ENCODE measurements around the gene TNN. TPM values are rescaled to one million over a fixed set of nuclear protein-coding genes. Genes with fewer than 3 reads are reported as not detected.

TNN gene
- total RNA-seq, 1 experiment from 2014 or later, result not detected

GRCh38 chr1:175192630-175193526 lies 125.2 kb downstream of the TNN start, which contains the start of gene KIAA0040:
Gene KIAA0040 (minus strand): TSS chr1:175192776. CDS start chr1:175161013, 31,763 bp downstream.
- no peak for TF ChIP-seq EZH2phosphoT487 (IDR thresholded peaks at IDR 0.05; ENCODE audit: borderline replicate concordance, low read length)
- TF ChIP-seq EZH2 (IDR thresholded peaks at IDR 0.05; ENCODE audit: low read length, unreplicated experiment), result no peak
- TF ChIP-seq CTCF (conservative IDR thresholded peaks at IDR 0.05; ENCODE audit: low read depth, low read length), result no peak

DNA sequence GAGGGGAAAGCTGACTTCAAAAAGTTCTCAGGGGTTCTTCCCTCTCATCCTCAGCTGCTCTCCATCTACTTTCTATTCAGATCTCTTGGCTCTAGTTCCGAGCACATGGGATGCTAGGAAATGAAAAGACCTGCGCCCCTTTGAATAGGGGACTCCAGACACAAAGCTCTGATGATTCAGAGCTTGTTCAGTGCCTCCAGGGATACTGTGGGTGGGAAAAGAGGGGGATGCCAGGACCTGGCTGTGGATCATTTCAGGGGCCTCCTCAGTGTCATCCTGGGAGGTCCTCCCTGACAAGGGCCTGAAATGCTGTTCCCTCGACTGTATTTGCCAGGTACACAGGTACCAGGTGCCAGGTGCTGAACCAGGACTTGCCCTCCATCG lies 125.9 kb downstream of the TNN start:
- Histone ChIP-seq H3K36me3 (ENCODE audit: low read depth, low read length) (no peaks in the 10 kb centered on the region), H3K27me3 (ENCODE audit: low read length) (no peaks in the 10 kb centered on the region), H3K4me2 (ENCODE audit: low read length) (peak overlapping the region; percentile 87), H3K9me2 (replicated peaks; ENCODE audit: low read length) (no peaks in the 10 kb centered on the region), H4K20me1 (ENCODE audit: low read length) (peaks cover 14% of the 10 kb centered on the region; the same call in 1 of the 2 replicates), H3K79me2 (ENCODE audit: low read length) (peaks cover 20% of the 10 kb centered on the region), H3K27ac (ENCODE audit: low read length) (peak overlapping the region; percentile 94), H3K4me3 (ENCODE audit: low read length) (peak overlapping the region; percentile 78), H3K9me3 (ENCODE audit: low read length) (no peaks in the 10 kb centered on the region), H3F3A (ENCODE audit: low read length, unreplicated experiment) (peaks cover 4% of the 10 kb centered on the region), H3K4me1 (ENCODE audit: insufficient read depth, low read length) (peaks cover 59% of the 10 kb centered on the region), H2AFZ (ENCODE audit: low read length) (peak overlapping the region; percentile 59), H3K9ac (ENCODE audit: low read length) (peak overlapping the region; percentile 89)
- ATAC-seq (no peak), DNase-seq (peak; percentile 59)
- ChIA-PET CTCF (no interaction called here), POLR2A (ENCODE audit: unreplicated experiment) (interaction anchor here (1.0 kb wide), 1 partner anchor 24 kb away, joined by 3 read pairs; no protein-coding TSS in a partner anchor)
- BruUV-seq (replicated peaks), result no TSS peak
- intact Hi-C loops (cut with micrococcal nuclease), result no loop called here
- TF ChIP-seq CTCF (conservative IDR thresholded peaks at IDR 0.05; ENCODE audit: low read depth, low read length) (no peak), EZH2phosphoT487 (IDR thresholded peaks at IDR 0.05; ENCODE audit: borderline replicate concordance, low read length) (no peak), EZH2 (IDR thresholded peaks at IDR 0.05; ENCODE audit: low read length, unreplicated experiment) (no peak)

More at GRCh38 chr1:175192630-175193526, 125.2 kb downstream of the TNN start, which contains the start of gene KIAA0040:
- peak within 1 kb of the TSS; percentile 87 for H3K4me2 ChIP-seq (ENCODE audit: low read length)
- H3K9me2 ChIP-seq (replicated peaks; ENCODE audit: low read length), result no peaks in the 10 kb centered on the region
- H3K4me1 ChIP-seq (ENCODE audit: insufficient read depth, low read length), result peaks cover 52% of the 10 kb centered on the region
- TSS peak; percentile 92 for BruUV-seq (replicated peaks)
- H2AFZ ChIP-seq (ENCODE audit: low read length), result peak within 1 kb of the TSS; percentile 59
- H3K9me3 ChIP-seq (ENCODE audit: low read length), result no peaks in the 10 kb centered on the region
- H3K9ac ChIP-seq (ENCODE audit: low read length), result peak within 1 kb of the TSS; percentile 89
- no peaks in the 10 kb centered on the region for H3K36me3 ChIP-seq (ENCODE audit: low read depth, low read length)
- peaks cover 14% of the 10 kb centered on the region; the same call in 1 of the 2 replicates for H4K20me1 ChIP-seq (ENCODE audit: low read length)
- DNase-seq (peak; percentile 77), ATAC-seq (peak; percentile 58)
- peaks cover 4% of the 10 kb centered on the region for H3F3A ChIP-seq (ENCODE audit: low read length, unreplicated experiment)
- H3K27me3 ChIP-seq (ENCODE audit: low read length), result no peaks in the 10 kb centered on the region
- intact Hi-C loops (cut with micrococcal nuclease), result no loop called here
- ChIA-PET POLR2A (ENCODE audit: unreplicated experiment) (interaction anchor here (1.0 kb wide), 2 partner anchors 23 kb away, joined by 3 to 7 read pairs; no protein-coding TSS in a partner anchor), CTCF (interaction anchor here (0.7 kb wide), 1 partner anchor 14 kb away, joined by 3 read pairs; no protein-coding TSS in a partner anchor)
- peak within 1 kb of the TSS; percentile 78 for H3K4me3 ChIP-seq (ENCODE audit: low read length)
- H3K27ac ChIP-seq (ENCODE audit: low read length), result peak within 1 kb of the TSS; percentile 94
- peaks cover 20% of the 10 kb centered on the region for H3K79me2 ChIP-seq (ENCODE audit: low read length)
